Duodenal mucosa (tissue), 2 donors: ENCODE data around the gene C8A.

ENCODE experiments used
- H3K27ac ChIP-seq: one replicate; pipeline ENCODE4 v1.7.0; 2013; ENCODE audit warnings: low read depth, low read length
- H3K27me3 ChIP-seq, 2 donors: one replicate each; pipeline ENCODE4 v1.7.0; 2013; ENCODE audit warnings: low read length in 2 of 2, control low read depth in 1 of 2; ENCODE audit not compliant: insufficient read depth in 2 of 2, control insufficient read depth in 1 of 2
- H3K36me3 ChIP-seq, 2 donors: one replicate each; pipeline ENCODE4 v1.7.0; 2013; ENCODE audit warnings: low read length in 2 of 2, control low read depth in 1 of 2; ENCODE audit not compliant: insufficient read depth in 2 of 2, control insufficient read depth in 1 of 2
- H3K4me1 ChIP-seq, 2 donors: one replicate each; pipeline ENCODE4 v1.7.0; 2013; ENCODE audit warnings: low read length in 2 of 2, control low read depth in 1 of 2; ENCODE audit not compliant: insufficient read depth in 2 of 2, control insufficient read depth in 1 of 2
- H3K4me3 ChIP-seq, 2 donors: one replicate each; pipeline ENCODE4 v1.7.0; 2013; ENCODE audit warnings: low read length in 2 of 2, low read depth in 1 of 2
- H3K9ac ChIP-seq, 2 donors: one replicate each; pipeline ENCODE4 v1.7.0; 2013; ENCODE audit warnings: low read length in 2 of 2, low read depth in 1 of 2
- H3K9me3 ChIP-seq, 2 donors: one replicate each; pipeline ENCODE4 v1.7.0; 2013; ENCODE audit warnings: low read length in 2 of 2, control low read depth in 1 of 2; ENCODE audit not compliant: control insufficient read depth in 1 of 2

C8A gene

DNA sequence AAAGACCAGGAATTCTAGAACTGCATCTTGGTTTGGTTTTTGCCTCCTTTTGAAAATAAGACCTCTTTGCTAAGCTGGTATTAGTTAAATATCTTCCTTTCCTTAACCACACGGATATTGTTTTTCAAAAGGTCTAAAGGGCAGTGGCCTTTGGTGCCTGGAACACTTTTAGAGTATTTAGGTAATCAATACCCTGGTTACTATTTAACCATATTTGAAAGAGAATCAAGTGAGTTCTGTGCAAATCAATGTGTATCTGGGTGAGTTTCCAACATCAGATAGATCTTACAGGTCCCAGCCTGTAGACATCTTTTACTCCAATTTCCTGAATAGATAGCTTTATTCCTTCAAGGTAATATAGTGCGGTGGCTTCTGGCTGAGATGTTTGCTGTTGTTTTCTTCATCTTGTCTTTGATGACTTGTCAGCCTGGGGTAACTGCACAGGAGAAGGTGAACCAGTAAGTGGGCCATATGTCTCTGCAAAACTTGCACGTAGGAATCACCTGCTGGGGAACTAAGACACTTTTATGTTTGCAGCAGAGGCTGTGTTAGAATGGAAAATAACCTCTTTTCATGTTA lies at the start of gene C8A:
C8A (plus strand) TSS at position 277 of the 579 bp plus-strand sequence; CDS start at position 382, 105 bp downstream.
- no peaks in the 10 kb centered on the region for H3K36me3 ChIP-seq
- no peak within 1 kb of the TSS for H3K9ac ChIP-seq
- no peaks in the 10 kb centered on the region for H3K27me3 ChIP-seq
- no peaks in the 10 kb centered on the region for H3K9me3 ChIP-seq
- no peak within 1 kb of the TSS for H3K27ac ChIP-seq
- H3K4me1 ChIP-seq = peaks cover 11 to 25% of the 10 kb centered on the region in 2 donors
- H3K4me3 ChIP-seq = peak within 1 kb of the TSS; percentile 11

DNA sequence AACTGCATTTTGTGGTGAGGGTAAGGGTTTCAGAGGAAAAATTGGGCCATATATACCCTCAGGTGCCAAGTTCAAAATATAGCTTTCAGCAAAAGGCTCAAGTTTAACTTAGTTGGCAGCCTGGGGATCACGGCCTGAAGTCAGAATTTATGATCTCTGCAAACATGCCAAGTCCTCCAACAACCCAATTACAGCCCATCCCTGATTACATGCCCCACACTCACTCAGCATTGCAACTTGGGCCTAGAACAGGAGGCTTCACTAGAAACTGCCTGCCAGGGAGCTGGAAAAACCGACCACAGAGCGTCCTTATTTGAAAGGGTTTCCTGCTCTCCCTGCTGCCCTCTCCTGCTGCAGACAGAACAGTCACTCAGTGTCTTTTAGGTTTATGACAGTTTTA lies 47.8 kb upstream of the C8A start:
- H3K9ac ChIP-seq = no peak overlapping the region
- no peak overlapping the region for H3K4me3 ChIP-seq
- no peaks in the 10 kb centered on the region for H3K27me3 ChIP-seq
- H3K36me3 ChIP-seq = no peaks in the 10 kb centered on the region
- peaks cover 0 to 6% of the 10 kb centered on the region in 2 donors for H3K4me1 ChIP-seq
- H3K27ac ChIP-seq = no peak overlapping the region
- no peaks in the 10 kb centered on the region for H3K9me3 ChIP-seq

- Histone ChIP-seq H3K36me3 (no peaks in the 10 kb centered on the region), H3K9ac (no peak overlapping the region), H3K27me3 (no peaks in the 10 kb centered on the region), H3K27ac (no peak overlapping the region), H3K4me3 (no peak overlapping the region), H3K9me3 (no peaks in the 10 kb centered on the region), H3K4me1 (peaks cover 0 to 6% of the 10 kb centered on the region in 2 donors)
Measured at GRCh38 chr1:56808410-56808809, 46.2 kb upstream of the C8A start.

GRCh38 chr1:56811331-56811730 lies 43.3 kb upstream of the C8A start:
- no peak overlapping the region for H3K9ac ChIP-seq
- H3K4me3 ChIP-seq = no peak overlapping the region
- no peak overlapping the region for H3K27ac ChIP-seq
- no peaks in the 10 kb centered on the region for H3K27me3 ChIP-seq
- peaks cover 0 to 6% of the 10 kb centered on the region in 2 donors for H3K4me1 ChIP-seq
- no peaks in the 10 kb centered on the region for H3K9me3 ChIP-seq
- H3K36me3 ChIP-seq = no peaks in the 10 kb centered on the region

DNA sequence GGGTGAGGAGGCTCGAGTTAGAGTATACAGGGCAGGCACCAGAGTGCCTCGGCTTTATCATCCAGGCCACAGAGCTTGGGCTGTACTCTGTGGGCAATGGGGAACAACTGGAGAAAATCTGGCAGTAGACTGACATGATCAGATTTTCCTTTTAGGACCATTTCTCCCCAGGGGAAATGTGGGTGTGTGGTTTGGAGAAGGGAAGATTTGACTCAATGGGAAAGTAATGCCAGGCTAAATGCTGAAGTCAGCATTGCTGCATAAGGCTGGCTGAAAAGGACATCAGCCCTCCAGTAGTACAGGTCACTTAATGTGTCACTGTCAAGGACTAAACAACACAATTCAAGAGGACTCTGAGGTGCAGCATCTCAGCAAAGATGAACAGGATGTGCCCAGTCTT lies 40.4 kb upstream of the C8A start:
- Histone ChIP-seq H3K27me3 (no peaks in the 10 kb centered on the region), H3K4me3 (no peak overlapping the region), H3K36me3 (no peaks in the 10 kb centered on the region), H3K4me1 (peaks cover 14 to 15% of the 10 kb centered on the region in 2 donors), H3K9ac (no peak overlapping the region), H3K9me3 (no peaks in the 10 kb centered on the region), H3K27ac (no peak overlapping the region)

DNA sequence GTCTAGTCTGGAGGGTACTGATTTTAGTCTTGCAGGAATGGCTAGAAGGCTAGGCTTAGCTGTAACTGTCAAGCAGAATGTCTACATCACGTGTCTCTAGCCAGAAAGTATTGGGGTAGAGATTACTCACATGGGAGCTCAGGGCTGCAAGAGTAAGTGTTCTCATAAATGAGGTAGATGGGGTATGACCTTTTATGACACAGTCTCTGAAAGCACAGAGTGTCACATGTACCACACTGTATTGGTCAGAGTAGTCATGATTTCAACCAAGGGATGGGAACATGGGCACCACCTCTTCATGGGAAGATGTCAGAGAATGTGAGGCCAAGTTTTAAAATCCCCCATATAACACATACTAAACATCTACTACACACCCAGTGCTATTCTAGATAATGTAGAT lies 38.3 kb upstream of the C8A start:
- Histone ChIP-seq H3K4me3 (no peak overlapping the region), H3K4me1 (peaks cover 23 to 25% of the 10 kb centered on the region in 2 donors), H3K36me3 (no peaks in the 10 kb centered on the region), H3K9ac (no peak overlapping the region), H3K27me3 (no peaks in the 10 kb centered on the region), H3K9me3 (no peaks in the 10 kb centered on the region), H3K27ac (no peak overlapping the region)

- Histone ChIP-seq H3K36me3 (no peaks in the 10 kb centered on the region), H3K4me3 (no peak overlapping the region), H3K27me3 (no peaks in the 10 kb centered on the region), H3K4me1 (peaks cover 26 to 28% of the 10 kb centered on the region in 2 donors), H3K9me3 (no peaks in the 10 kb centered on the region), H3K9ac (no peak overlapping the region), H3K27ac (no peak overlapping the region)
Measured at GRCh38 chr1:56816909-56817308, 37.7 kb upstream of the C8A start.

DNA sequence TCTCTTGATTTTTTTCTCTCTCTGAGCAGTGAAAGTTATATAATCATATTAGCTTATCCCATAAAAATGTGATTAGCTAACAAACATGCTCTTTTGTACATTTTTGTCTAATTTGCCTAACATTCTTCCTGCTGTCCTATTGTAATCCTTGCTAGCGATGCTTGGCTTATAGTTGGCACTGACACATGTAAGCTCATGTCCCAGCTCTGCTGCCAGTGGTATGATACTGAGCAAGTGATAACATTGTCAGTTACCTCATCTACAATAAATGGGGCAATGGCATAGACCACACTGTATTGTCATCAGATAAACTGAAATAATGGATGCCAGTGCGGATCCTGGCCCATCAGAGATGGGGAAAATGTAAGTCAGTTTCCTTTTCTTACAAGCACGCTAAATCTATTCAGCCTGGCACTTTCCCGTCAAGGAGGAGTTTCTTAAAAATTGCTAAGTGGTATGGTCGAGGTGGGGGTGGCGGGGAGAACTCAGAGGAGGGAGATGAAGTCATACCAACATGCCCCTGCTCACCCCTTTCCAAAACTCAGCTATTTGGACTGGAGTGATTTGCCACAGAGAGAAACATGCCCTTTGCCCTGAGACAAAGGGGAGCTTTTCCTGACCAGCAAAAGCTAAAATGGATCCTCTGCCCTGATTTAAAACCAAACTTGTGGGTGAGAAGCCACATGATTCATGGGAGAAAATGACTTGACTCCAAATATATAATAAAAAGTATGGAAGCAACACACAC lies 36.7 kb upstream of the C8A start:
- H3K27ac ChIP-seq = no peak overlapping the region
- H3K9me3 ChIP-seq = no peaks in the 10 kb centered on the region
- peaks cover 26 to 28% of the 10 kb centered on the region in 2 donors for H3K4me1 ChIP-seq
- H3K27me3 ChIP-seq = no peaks in the 10 kb centered on the region
- no peak overlapping the region for H3K9ac ChIP-seq
- H3K4me3 ChIP-seq = peak overlapping the region in 1 of 2 donors; percentile 37
- H3K36me3 ChIP-seq = no peaks in the 10 kb centered on the region

DNA sequence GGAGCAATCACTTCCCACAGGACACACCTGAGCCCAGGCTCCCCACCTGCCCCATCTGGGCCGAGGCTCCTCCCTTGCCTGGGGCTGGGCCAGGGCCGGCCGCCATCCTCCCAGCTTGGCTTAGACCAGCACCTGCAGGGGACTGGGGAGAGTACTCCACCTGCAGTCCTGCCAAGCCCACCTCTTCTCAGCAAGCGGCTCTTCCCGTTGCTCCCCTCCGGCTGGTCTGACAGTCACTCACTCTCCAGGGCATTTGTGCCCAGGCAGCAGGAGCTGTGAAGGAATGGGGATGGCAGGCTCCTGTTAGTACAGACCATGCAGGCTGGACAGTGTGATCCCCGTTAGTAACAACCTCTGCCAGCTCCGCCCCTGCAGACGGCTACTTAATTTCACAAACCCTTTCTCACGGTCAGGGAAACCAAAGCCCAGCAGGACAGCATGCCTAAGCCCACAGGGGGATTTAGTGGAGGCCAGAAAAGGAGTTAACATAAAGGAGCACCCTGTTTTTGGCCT lies 35.2 kb upstream of the C8A start, which contains the start of gene FYB2:
FYB2 (minus strand) TSS at position 18 of the 513 bp plus-strand sequence. CDS start 114 bp downstream, outside the sequence.
- no peaks in the 10 kb centered on the region for H3K9me3 ChIP-seq
- peaks cover 26 to 28% of the 10 kb centered on the region in 2 donors for H3K4me1 ChIP-seq
- no peaks in the 10 kb centered on the region for H3K36me3 ChIP-seq
- H3K9ac ChIP-seq = no peak within 1 kb of the TSS
- H3K27me3 ChIP-seq = no peaks in the 10 kb centered on the region
- no peak within 1 kb of the TSS for H3K27ac ChIP-seq
- peak within 1 kb of the TSS; percentile 17 to 37 for H3K4me3 ChIP-seq

DNA sequence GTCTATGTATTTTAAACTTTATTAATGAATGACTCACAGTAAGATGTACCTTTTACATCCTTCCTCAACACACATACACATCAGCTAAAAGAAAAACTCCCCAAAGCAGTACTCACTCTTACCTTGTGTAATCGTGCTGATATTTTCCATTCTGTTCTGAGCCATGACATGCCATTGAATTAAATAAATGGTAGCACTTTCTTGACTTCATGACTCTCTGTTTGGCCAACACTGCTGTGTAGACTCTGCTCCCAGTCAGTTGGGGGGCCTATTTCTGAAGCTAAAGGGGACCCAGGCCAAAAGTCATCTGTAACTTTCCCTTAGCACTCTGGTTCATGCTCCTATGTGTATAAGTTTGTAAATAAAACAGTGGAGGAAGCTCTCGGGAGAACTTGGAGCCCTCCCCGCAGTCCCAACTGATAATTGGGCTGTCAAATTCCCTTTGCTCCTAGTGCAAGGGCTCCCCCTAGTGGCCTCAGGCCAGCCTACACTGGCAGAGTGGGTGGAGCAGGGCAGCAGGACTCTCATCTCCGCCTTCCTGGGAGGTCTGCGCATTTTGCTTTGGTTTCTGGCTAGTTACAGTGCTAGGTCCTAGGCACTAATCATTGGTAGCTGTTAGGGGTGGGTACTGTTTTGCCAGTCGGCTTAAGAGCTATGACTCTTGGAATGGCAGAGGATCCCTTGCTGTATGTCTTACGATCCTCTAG lies 33.7 kb upstream of the C8A start:
- no peak overlapping the region for H3K4me3 ChIP-seq
- H3K27me3 ChIP-seq = no peaks in the 10 kb centered on the region
- H3K27ac ChIP-seq = no peak overlapping the region
- no peaks in the 10 kb centered on the region for H3K9me3 ChIP-seq
- H3K4me1 ChIP-seq = peaks cover 26 to 28% of the 10 kb centered on the region in 2 donors
- H3K9ac ChIP-seq = no peak overlapping the region
- no peaks in the 10 kb centered on the region for H3K36me3 ChIP-seq
